AG08395 (cell line): ENCODE measurements around the gene PRSS56.

Experiments
- DNase-seq: peaks from one replicate; pipeline ENCODE4 v3.0.0; 2012; ENCODE audit warnings: mixed read lengths, low spot score

PRSS56 gene

DNA sequence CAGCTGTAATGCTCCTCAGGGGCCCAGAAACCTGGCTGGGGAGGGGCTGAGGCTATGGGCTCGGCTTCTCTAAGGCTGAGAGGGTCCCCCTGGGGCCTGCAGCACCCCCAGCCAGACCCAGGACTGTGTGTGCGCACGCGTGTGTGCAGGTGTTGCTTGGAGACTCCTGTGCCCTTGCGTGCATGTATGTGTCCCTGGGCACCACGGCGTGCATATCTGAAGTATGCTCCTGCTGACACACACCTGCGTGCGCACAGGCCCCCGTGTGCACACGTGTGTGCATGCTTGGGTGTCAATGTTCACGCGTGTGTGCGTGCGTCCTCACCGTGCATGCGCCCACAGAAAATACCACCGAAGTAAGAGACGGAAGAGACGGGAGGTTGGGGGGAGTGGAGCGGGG lies 17.7 kb upstream of the PRSS56 start:
- DNase-seq, result no peak

GRCh38 chr2:232502911-232503808 lies 17.0 kb upstream of the PRSS56 start:
- no peak for DNase-seq

- DNase-seq, result no peak
Measured at GRCh38 chr2:232503809-232504323, 16.3 kb upstream of the PRSS56 start.

- no peak for DNase-seq
Measured at GRCh38 chr2:232504438-232504837, 15.8 kb upstream of the PRSS56 start.

DNA sequence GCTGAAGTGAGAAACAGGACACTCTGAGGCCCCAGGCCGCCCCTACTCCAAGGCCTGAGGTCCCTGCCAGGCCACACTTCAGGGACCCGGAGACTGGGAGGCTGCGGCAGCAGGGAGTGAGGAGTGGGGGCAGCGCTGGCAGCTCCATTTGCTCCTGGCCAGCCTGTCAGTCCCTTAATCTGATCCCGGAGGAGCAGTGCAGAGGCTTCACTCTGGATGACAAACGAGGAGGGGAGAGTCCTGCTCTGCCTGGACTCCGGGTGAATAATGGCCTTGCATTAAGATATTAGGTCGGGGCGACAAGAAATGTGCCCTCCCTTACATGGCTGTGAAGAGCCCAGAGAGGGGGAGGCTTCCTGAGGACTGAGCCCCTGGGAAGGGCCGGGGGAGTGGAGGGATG lies 14.3 kb upstream of the PRSS56 start:
- no peak for DNase-seq

GRCh38 chr2:232506709-232507108 lies 13.5 kb upstream of the PRSS56 start:
- no peak for DNase-seq

DNA sequence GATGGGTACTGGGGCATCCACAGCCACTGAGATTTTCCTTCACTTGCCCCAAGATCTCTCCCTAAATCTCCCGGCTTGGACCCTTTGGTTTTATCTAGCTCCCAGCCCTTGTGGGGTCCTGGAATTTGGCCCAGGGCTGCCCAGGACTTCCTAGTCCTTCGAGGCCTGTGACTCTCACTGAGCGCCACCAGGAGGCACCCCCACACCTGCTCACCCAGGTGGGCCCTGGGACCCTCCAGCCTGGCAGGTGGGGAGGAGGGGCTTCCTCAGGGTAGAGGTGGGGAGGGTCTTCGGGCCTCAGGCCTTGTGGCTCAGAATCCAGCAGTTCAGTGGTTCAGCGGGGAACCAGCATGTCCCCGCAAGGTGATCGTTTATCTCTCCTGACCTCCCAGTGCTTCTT lies 11.9 kb upstream of the PRSS56 start:
- DNase-seq, result no peak

- DNase-seq, result no peak
Measured at GRCh38 chr2:232511336-232511890, 8.8 kb upstream of the PRSS56 start.

- DNase-seq, result no peak
Measured at GRCh38 chr2:232512602-232513001, 7.6 kb upstream of the PRSS56 start.

DNA sequence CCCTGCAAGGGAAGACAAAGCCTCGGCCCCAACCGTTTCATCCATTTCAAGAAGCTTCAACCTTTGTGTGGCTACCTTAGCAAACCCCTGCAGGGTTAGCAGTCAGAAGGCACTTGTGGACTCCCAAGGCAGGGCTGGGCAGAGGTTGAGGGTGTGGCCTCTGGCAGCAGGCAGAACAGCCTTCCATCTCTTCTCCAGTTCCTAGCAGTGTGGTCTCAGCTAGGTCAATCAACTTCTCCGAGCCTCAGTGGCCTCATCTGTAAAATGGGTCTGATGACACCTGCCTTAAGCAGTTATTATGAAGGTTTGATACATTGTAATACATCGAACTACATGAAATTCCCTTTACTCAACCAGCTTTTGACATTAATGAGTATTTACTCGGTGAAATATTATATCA lies 6.8 kb upstream of the PRSS56 start:
- no peak for DNase-seq

GRCh38 chr2:232515639-232516038 lies 4.5 kb upstream of the PRSS56 start:
- DNase-seq, result no peak

DNA sequence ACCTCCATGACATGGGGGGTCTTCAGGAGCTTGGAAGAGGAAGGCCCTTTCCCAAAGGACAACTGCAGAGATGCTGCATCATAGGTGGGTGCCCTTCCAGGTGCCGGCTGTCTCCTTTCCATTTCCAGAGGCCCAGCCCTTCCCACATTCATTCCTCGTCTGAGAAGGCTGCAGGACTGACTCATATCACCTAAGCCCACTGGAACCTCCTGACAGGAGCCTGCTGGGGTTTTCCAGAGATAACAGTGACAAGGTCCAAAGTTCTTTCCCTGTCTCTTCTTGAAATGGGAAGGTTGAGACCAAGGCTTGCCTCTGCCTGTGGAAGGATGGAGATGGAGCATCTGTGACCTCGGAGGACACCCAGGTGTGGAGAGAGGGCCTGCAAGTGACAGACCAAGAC lies 3.6 kb upstream of the PRSS56 start:
- no peak for DNase-seq

DNA sequence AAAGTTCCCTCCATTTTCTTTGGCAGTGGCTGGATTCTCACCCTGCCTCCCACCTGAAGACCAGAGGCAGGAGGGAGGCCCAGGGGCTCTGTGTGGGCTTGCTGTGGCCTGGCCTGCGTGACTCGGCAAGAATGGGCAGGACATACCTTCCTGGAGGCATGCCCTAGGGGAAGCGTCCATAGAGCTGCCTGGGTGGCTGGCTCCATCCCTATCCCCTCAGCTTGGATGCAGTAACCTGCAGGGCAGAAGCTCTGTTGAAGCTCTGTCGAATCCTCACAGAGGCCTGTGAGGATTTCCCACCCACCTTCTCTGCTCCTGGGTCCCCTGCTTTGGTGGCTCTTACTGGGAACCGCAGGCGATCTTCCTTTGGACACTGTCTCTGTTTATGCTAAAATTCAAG lies 1.3 kb upstream of the PRSS56 start:
- no peak for DNase-seq

DNA sequence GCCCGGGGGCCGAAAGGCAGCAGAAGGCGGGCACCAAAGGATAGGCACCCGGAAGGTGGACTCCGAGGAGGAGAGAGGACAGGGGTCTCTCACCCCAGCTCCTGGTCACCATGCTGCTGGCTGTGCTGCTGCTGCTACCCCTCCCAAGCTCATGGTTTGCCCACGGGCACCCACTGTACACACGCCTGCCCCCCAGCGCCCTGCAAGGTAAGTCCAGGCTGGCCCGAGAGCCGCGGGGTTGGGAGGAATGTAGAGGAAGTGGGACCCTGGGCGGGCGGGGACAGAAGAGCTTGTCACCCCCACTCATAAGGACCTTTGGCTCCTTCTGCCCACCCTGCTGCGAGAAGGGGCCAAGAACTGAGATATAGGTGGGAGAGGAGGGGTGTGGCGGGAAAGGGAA lies 301 bp downstream of the PRSS56 start:
- no peak for DNase-seq

DNA sequence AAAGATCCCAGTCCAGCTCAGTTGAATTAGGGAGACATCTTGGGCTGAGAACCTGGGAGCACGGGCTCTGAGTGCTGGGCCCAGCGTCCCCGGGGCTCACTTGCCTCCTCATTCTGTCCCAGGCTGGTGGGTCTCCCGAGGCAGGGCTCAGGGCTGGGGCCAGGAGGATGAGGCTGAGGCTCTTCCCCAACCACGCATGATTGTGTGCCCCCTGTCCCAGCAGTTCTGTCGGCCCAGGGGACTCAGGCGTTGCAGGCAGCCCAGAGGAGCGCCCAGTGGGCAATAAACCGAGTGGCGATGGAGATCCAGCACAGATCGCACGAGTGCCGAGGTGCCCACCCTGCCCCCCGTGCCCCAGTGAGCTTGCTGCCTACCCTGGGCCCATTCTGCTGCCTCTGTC lies 910 bp downstream of the PRSS56 start:
- no peak for DNase-seq

- peak; percentile 83 for DNase-seq
Measured at GRCh38 chr2:232521959-232522622, 1.9 kb downstream of the PRSS56 start.

DNA sequence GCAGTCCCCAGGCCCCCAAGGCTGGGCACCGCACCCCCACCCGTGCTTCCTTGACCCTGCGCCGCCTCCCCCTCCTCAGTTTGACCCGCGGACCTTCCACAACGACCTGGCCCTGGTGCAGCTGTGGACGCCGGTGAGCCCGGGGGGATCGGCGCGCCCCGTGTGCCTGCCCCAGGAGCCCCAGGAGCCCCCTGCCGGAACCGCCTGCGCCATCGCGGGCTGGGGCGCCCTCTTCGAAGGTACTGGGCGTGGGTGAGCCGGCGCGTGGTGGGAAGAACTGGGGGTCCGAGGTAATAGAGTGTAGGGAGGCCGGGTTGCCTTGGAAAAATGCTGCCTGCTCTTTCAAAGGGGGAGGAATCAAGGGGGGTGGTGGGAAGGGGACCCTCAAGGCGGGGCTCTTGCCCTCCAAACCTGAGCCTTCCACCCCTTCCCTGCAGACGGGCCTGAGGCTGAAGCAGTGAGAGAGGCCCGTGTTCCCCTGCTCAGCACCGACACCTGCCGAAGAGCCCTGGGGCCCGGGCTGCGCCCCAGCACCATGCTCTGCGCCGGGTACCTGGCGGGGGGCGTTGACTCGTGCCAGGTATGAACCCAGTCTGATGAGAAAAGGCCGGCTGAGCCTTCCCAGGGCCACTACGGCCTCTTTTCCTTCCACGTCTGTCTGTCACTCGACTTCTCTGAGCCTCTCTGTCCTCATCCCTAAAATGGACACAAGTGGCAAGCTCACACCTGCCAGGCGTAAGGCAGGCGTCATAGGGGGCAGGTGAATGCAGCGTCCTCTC lies 2.6 kb downstream of the PRSS56 start:
- DNase-seq, result no peak

- DNase-seq, result no peak
Measured at GRCh38 chr2:232523402-232523681, 3.2 kb downstream of the PRSS56 start.

DNA sequence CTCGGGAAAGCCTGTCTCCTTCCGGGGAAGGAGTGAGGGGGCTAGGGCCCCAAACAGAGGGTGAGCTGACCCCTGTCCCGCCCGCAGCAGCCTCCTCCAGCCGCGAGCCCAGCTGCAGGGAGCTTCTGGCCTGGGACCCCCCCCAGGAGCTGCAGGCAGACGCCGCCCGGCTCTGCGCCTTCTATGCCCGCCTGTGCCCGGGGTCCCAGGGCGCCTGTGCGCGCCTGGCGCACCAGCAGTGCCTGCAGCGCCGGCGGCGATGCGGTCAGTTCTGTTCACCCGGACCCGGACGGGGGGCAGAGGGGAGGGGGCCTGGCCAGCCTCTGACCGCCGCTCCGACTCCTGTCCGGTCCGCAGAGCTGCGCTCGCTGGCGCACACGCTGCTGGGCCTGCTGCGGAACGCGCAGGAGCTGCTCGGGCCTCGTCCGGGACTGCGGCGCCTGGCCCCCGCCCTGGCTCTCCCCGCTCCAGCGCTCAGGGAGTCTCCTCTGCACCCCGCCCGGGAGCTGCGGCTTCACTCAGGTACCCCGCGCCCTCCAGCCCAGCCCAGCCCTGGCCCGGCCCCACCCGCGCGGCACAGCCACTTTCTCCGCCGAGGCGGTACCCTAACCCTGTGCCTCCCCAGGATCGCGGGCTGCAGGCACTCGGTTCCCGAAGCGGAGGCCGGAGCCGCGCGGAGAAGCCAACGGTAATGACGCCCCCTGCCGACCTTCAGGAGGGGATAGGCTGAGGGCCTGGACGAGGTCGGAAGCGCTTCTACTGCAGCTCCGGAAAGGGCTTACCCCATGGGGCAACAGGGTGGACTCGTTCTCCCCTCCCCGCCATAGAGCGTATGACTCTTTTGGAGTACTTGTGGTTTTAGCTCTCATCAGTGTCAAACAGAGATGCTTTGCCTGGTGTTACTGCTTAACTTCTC lies 3.8 kb downstream of the PRSS56 start:
- DNase-seq, result no peak

DNA sequence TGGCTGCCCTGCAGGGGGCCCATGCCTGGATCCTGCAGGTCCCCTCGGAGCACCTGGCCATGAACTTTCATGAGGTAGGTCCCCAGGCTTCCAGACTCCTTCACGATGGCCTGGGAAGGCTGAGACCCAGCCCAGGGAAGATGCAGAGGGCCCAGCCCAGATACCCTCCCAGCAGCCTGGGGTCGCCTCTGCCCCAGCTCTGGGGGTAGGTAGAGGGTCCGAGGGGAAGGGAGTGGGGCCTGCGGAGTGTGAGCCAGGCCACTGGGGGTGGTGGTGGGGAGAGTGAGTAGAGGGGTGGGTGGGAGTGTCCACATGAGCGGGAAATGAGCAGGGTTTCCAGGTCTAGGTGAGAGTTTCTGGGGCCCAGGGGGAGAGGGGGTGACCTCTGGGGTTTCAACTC lies 4.6 kb downstream of the PRSS56 start:
- DNase-seq, result no peak

DNA sequence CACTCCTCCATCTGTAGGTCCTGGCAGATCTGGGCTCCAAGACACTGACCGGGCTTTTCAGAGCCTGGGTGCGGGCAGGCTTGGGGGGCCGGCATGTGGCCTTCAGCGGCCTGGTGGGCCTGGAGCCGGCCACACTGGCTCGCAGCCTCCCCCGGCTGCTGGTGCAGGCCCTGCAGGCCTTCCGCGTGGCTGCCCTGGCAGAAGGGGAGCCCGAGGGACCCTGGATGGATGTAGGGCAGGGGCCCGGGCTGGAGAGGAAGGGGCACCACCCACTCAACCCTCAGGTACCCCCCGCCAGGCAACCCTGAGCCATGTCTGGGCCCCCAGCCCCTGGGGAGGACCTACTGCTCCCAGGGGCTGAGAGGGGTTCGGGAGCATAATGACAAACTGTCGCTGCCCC lies 5.0 kb downstream of the PRSS56 start:
- no peak for DNase-seq
